ENCODE results near the gene PAF1. TPM values are rescaled to one million over a fixed set of nuclear protein-coding genes. Genes with fewer than 3 reads are reported as not detected.

PAF1 gene
- 10 to 100 TPM; 29.6 to 35.3 TPM for total RNA-seq

GRCh38 chr19:39390751-39391437 lies at the start of gene PAF1, which contains the start of gene MED29:
TSS of gene PAF1 (minus strand) at chr19:39391106. CDS start at chr19:39390864, 242 bp downstream.
TSS of gene MED29 (plus strand) at chr19:39391378. CDS start at chr19:39391423, 45 bp downstream.

GRCh38 chr19:39435499-39436349 lies 44.8 kb upstream of the PAF1 start, which contains the start of gene RPS16:
TSS of gene RPS16 (minus strand) at chr19:39435949. CDS start at chr19:39435895, 54 bp downstream.

GRCh38 chr19:39412100-39412866 lies 21.4 kb upstream of the PAF1 start, which contains the start of gene PLEKHG2:
TSS of gene PLEKHG2 (plus strand) at chr19:39412669. CDS start at chr19:39414087, 1,418 bp downstream.

GRCh38 chr19:39406656-39407409 lies 15.9 kb upstream of the PAF1 start, which contains the start of gene ZFP36:
TSS of gene ZFP36 (plus strand) at chr19:39406847. CDS start at chr19:39406905, 58 bp downstream.

GRCh38 chr19:39341719-39342604 lies 48.9 kb downstream of the PAF1 start, which contains the start of gene SAMD4B:
TSS of gene SAMD4B (plus strand) at chr19:39342421. CDS start at chr19:39356894, 14,473 bp downstream.

Small RNA genes lying within 50 kb of the gene (small RNA-seq; reads per million reads assigned to genes)
- gene AC011445.2 (0.23 to 0.47 reads per million in 2 donors), gene MIR4530 (0 reads per million in 2 donors), gene RN7SL566P (0 reads per million in 2 donors)

Other genes with a start within 250 kb of the PAF1 start
- gene NCCRP1, start 194.1 kb downstream of the PAF1 start, total RNA-seq = 10 to 100 TPM in 1 of 2 donors, 1 to 10 TPM in 1; 1.3 to 12.4 TPM
- gene SYCN, start 186.8 kb downstream of the PAF1 start, total RNA-seq = not detected
- gene IFNL3, start 146.1 kb downstream of the PAF1 start, total RNA-seq = not detected
- gene IFNL4, start 142.2 kb downstream of the PAF1 start, total RNA-seq = not detected
- gene IFNL2, start 122.7 kb downstream of the PAF1 start, total RNA-seq = not detected
- not detected for gene IFNL1, start 94.7 kb downstream of the PAF1 start, total RNA-seq
- gene LRFN1, start 70.2 kb downstream of the PAF1 start, total RNA-seq = under 1 TPM; 0.34 to 0.67 TPM
- gene GMFG, start 55.1 kb downstream of the PAF1 start, total RNA-seq = 1 to 10 TPM in 1 of 2 donors, not detected in 1; 1.0 TPM
- 10 to 100 TPM; 53.9 to 58.2 TPM for gene SAMD4B, start 48.7 kb downstream of the PAF1 start, total RNA-seq
- 10 to 100 TPM; 21.3 to 30.3 TPM for gene MED29, start 272 bp upstream of the PAF1 start, total RNA-seq
- gene ZFP36, start 15.7 kb upstream of the PAF1 start, total RNA-seq = 1 to 10 TPM; 3.7 to 3.8 TPM
- 1 to 10 TPM; 2.8 to 6.0 TPM for gene PLEKHG2, start 21.6 kb upstream of the PAF1 start, total RNA-seq
- gene RPS16, start 44.8 kb upstream of the PAF1 start, total RNA-seq = 10 to 100 TPM; 19.6 to 51.0 TPM
- gene SUPT5H, start 54.5 kb upstream of the PAF1 start, total RNA-seq = 10 to 100 TPM; 64.9 to 75.0 TPM
- gene TIMM50, start 89.7 kb upstream of the PAF1 start, total RNA-seq = 100 to 1,000 TPM in 1 of 2 donors, 10 to 100 TPM in 1; 66.4 to 115 TPM
- 1 to 10 TPM in 1 of 2 donors, under 1 TPM in 1; under 0.01 to 4.3 TPM for gene DLL3, start 107.8 kb upstream of the PAF1 start, total RNA-seq
- not detected for gene SELENOV, start 124.0 kb upstream of the PAF1 start, total RNA-seq
- 10 to 100 TPM in 1 of 2 donors, 1 to 10 TPM in 1; 5.2 to 10.7 TPM for gene EID2B, start 141.7 kb upstream of the PAF1 start, total RNA-seq
- gene EID2, start 149.1 kb upstream of the PAF1 start, total RNA-seq = 1 to 10 TPM; 5.5 to 9.7 TPM
- not detected for gene LGALS13, start 211.4 kb upstream of the PAF1 start, total RNA-seq